GM12875 (cell line): ENCODE data around the gene MPC2.

ENCODE experiments used
- H3K4me3 ChIP-seq: one replicate; pipeline ENCODE4 v1.5.1; 2011; ENCODE audit warnings: low read depth, low read length, control low read depth
- TF ChIP-seq, protein P1 (sequence below): IDR thresholded peaks from 2 replicates; pipeline ENCODE4 v1.5.1; 2011; ENCODE audit warnings: low read depth, mild to moderate bottlenecking, control low read depth, inconsistent platforms, low read length, moderate library complexity, borderline replicate concordance; ENCODE audit not compliant: insufficient read depth

MPC2 gene

DNA sequence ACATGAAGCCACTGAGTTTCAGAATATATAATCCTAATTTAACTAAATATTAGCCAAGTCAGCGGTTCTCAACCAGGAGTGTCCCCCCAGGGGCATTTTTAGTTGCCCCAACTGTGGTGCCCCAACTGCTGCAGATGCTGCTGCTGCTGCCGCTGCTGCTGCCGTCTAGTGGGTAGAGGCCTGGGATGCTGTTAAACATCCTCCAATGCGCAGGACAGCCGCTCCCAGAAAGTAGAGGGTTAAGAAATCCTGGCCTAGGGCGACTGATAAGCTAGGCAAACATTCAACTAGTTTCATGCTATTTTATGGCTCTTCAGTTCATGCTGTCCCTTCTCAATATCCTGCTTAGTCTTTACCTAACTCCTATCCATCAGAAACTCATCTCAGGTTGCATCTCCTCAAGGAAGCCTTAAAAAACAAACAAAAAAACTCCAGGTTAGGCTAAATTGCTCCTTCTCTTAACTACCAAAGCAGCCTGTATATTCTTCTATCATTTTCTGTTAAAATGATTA, 10.3 kb downstream of the MPC2 start:
- H3K4me3 ChIP-seq, result no peak overlapping the region
- TF ChIP-seq, protein P1, sequence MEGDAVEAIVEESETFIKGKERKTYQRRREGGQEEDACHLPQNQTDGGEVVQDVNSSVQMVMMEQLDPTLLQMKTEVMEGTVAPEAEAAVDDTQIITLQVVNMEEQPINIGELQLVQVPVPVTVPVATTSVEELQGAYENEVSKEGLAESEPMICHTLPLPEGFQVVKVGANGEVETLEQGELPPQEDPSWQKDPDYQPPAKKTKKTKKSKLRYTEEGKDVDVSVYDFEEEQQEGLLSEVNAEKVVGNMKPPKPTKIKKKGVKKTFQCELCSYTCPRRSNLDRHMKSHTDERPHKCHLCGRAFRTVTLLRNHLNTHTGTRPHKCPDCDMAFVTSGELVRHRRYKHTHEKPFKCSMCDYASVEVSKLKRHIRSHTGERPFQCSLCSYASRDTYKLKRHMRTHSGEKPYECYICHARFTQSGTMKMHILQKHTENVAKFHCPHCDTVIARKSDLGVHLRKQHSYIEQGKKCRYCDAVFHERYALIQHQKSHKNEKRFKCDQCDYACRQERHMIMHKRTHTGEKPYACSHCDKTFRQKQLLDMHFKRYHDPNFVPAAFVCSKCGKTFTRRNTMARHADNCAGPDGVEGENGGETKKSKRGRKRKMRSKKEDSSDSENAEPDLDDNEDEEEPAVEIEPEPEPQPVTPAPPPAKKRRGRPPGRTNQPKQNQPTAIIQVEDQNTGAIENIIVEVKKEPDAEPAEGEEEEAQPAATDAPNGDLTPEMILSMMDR, result no peak

DNA sequence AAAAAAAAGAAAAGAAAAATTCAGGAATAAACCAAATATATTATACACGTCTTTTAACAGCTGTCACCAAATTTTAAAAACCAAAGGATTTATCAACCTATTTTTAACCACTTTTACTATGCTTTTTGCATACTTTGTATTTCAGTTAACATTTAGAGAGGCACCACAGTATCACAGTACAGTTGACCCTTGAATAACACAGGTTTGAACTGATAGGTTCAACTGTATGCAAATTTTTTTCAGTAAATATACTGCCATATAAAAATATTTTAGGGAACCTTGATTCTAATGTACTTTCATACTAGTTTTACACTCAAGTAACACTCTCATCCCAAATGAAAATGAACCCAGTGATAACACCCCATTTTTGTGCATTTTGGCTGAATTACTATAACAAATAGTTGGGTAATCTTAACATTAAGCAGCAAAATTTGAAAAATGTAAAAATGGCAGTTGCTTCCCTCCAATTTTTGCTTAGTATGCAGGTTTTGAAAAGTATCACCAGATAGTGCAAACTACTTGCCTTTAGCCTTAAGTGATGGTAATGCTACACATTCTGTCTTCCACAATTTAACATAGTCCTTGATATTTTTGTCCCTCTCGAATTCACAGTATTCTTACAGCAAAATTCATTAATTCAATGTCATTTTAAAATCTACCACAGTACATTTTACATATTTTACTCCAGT, 12.2 kb downstream of the MPC2 start:
- H3K4me3 ChIP-seq, result no peak overlapping the region
- TF ChIP-seq, protein P1, result no peak

DNA sequence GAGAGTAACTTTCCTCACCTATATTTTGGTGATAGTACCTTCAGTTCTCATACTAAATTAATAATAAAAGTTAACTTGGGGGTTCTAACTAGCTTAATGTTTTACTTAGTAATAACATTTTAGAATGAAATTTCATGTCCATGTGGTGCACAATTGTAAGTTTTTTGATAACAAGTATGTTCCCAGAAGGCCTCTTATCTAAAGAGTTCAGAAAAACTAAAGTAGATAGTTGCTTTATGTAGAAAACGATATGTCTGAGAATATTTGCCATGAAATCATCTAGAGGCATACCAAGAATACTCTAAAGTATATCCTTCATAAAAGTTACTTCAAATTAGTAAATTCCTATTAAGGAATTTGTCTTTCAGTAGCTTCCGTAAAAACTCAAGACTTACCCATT, 12.8 kb downstream of the MPC2 start:
- TF ChIP-seq, protein P1, result no peak
- no peak overlapping the region for H3K4me3 ChIP-seq

DNA sequence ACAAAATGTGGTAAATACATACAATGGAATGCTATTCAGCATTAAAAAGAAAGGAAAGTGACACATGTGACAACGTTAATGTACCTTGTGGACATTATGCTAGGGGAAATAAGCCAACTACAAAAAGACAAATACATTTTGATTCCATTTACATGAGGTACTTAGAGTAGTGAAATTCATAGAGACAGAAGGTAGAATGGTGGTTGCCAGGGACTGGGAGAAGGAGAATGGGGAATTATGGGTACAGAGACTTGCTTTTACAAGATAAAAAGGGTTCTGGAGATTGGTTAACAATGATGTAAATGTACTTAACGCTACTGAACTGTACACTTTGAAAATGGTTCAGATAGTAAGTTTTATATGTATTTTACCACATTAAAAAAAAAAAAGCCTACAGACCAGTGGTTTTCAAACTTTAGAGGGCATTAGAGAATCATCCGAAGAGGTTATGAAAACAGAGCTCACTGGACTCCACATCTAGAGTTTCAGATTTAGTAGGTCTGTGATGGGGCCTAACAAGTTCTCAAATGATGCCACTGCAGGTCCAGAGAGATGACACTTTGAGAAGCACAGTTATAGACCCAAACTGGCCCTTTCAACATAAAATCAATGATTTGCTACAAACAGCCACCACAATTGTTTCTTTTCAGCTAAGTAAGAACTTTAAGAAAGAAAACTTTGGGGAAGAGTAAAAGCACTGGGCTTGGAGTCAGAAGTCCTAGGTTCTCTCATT, 13.4 kb downstream of the MPC2 start:
- TF ChIP-seq, protein P1, result no peak
- no peak overlapping the region for H3K4me3 ChIP-seq

DNA sequence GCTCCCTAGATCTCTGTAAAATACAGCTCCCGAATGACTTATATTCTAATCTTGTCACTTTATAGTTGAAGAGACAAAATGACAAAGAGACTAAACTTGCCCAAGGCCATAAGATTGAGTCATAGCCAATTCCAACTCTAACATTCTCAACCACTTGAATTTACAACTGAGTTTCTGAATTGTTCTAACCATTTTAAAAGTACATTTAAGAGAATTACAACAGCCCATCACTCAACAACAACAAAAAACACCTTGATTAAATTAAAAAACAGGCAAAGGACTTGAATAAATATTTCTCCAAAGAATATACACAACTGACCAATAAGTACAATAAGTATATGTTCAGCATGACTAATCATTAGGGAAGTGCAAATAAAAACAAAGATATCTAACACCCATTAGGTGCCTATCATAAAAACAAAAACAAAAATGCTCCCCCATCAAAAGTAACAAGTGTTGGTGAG, 14.2 kb downstream of the MPC2 start:
- TF ChIP-seq, protein P1, result no peak
- no peak overlapping the region for H3K4me3 ChIP-seq

DNA sequence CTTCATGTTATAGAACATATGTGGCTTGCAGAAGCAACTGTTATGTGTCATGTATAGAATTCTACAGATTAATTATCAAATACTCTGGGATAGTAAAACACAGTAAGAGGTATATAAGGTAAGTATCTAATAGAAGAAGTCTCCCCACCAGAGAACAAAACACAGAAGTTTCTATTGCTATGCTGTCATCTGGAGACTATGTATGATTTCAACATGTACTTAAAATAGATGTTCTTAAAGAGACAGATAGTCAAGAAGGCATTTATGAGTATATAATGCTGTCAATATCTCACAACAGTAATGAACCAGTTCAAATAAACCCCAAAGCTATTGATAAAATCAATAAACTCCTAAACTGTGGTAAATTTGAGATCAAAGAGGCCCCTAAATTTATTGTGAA, 14.8 kb downstream of the MPC2 start:
- H3K4me3 ChIP-seq, result no peak overlapping the region
- TF ChIP-seq, protein P1, result no peak
